H1 (cell line): ENCODE data around the gene TRMT10B. TPM values are rescaled to one million over a fixed set of nuclear protein-coding genes. Genes with fewer than 3 reads are reported as not detected.

Experiments
- CEBPB ChIP-seq: IDR thresholded peaks from 2 replicates; pipeline ENCODE4 v1.6.1; 2012; ENCODE audit warnings: low read depth, low read length
- EP300 ChIP-seq, 2 experiments: IDR thresholded peaks; 1 replicate in 1 of 2; 2 replicates in 1 of 2; pipeline ENCODE4 v1.6.1; 2011 to 2012; ENCODE audit warnings: low read depth in 2 of 2, low read length in 2 of 2, mild to moderate bottlenecking in 2 of 2, borderline replicate concordance in 1 of 2, inconsistent platforms in 1 of 2, moderate library complexity in 1 of 2
- RNF2 ChIP-seq: fragments of 200-900, 300-1000 bp; sonication (generic); IDR thresholded peaks from 2 replicates; pipeline ENCODE4 v1.7.1; 2016; ENCODE audit warnings: borderline replicate concordance, low read depth, mild to moderate bottlenecking, antibody characterized with exemption, low read length; ENCODE audit not compliant: poor library complexity, severe bottlenecking; ENCODE audit errors: missing control alignments
- SIN3A ChIP-seq, 2 experiments: IDR thresholded peaks in 1 of 2; conservative IDR thresholded peaks in 1 of 2; 2 replicates each; pipeline ENCODE4 v1.6.1; 2011 to 2012; ENCODE audit warnings: low read length in 2 of 2, improper control_type of control experiment in 1 of 2, low read depth in 1 of 2, mild to moderate bottlenecking in 1 of 2
- TAF1 ChIP-seq: IDR thresholded peaks from 2 replicates; pipeline ENCODE4 v1.6.1; 2011; ENCODE audit warnings: mild to moderate bottlenecking, low read depth, low read length
- TEAD4 ChIP-seq: IDR thresholded peaks from 2 replicates; pipeline ENCODE4 v1.6.1; 2012; ENCODE audit warnings: low read depth, low read length, inconsistent platforms, mixed read lengths
- YY1 ChIP-seq: IDR thresholded peaks from 2 replicates; pipeline ENCODE4 v1.6.1; 2011; ENCODE audit warnings: low read depth, mild to moderate bottlenecking, low read length
- polyA plus RNA-seq, 7 experiments: library from polyadenylated mRNA; depleted of rRNA in 3 of 7; stranded (reverse) in 5 of 7; unstranded in 2 of 7; fragments of >200 nt in 5 of 7; fragments of 200-250 nt in 2 of 7; gene quantifications; 1 replicate in 5 of 7; 2 replicates in 1 of 7; 4 replicates in 1 of 7; pipeline versions ENCODE4 v1.2.1 to v1.2.3, GENCODE V29; 2011 to 2013; ENCODE audit warnings: missing spikeins in 2 of 7, mixed read lengths in 2 of 7
- total RNA-seq: library from RNA; stranded (reverse); fragmentation: NEBNext Ultra II Directional; extraction: Animal tissue kit (Norgen Biotek cat#: 25700); gene quantifications from 2 replicates; pipeline ENCODE4 v1.2.1, GENCODE V29; 2021
- TF ChIP-seq, protein P1 (sequence below), 3 experiments: IDR thresholded peaks; 1 replicate in 2 of 3; 2 replicates in 1 of 3; pipeline versions ENCODE4 v1.5.1 to v1.6.1; 2011; ENCODE audit warnings: low read length in 3 of 3, mild to moderate bottlenecking in 3 of 3, inconsistent platforms in 2 of 3, low read depth in 1 of 3, moderate library complexity in 1 of 3; ENCODE audit not compliant: insufficient read depth in 1 of 3; ENCODE audit errors: control extremely low read depth in 1 of 3

Gene TRMT10B
- total and polyA plus RNA-seq, 2 of the 8 experiments (the other 6 are each of a cell fraction or from before 2014, with no cell fraction given): 2.4 to 4.5 TPM

GRCh38 chr9:37740631-37741328 is 12.8 kb upstream of the TRMT10B start (continued):
- TF ChIP-seq, protein P1, sequence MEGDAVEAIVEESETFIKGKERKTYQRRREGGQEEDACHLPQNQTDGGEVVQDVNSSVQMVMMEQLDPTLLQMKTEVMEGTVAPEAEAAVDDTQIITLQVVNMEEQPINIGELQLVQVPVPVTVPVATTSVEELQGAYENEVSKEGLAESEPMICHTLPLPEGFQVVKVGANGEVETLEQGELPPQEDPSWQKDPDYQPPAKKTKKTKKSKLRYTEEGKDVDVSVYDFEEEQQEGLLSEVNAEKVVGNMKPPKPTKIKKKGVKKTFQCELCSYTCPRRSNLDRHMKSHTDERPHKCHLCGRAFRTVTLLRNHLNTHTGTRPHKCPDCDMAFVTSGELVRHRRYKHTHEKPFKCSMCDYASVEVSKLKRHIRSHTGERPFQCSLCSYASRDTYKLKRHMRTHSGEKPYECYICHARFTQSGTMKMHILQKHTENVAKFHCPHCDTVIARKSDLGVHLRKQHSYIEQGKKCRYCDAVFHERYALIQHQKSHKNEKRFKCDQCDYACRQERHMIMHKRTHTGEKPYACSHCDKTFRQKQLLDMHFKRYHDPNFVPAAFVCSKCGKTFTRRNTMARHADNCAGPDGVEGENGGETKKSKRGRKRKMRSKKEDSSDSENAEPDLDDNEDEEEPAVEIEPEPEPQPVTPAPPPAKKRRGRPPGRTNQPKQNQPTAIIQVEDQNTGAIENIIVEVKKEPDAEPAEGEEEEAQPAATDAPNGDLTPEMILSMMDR (IDR thresholded peaks at IDR 0.05; ENCODE audit: control extremely low read depth in 1 of 3, insufficient read depth in 1 of 3, low read depth in 1 of 3, low read length in 3 of 3): no peak
- TF ChIP-seq EP300 (IDR thresholded peaks at IDR 0.05; ENCODE audit: borderline replicate concordance in 1 of 2, low read depth in 2 of 2, low read length in 2 of 2): no peak
- TF ChIP-seq RNF2: no peak
- TF ChIP-seq CEBPB: no peak
- no peak for TF ChIP-seq TAF1
- TF ChIP-seq YY1: no peak
- no peak for TF ChIP-seq TEAD4
- TF ChIP-seq SIN3A (conservative IDR thresholded peaks at IDR 0.05 in 1 of 2, IDR thresholded peaks at IDR 0.05 in 1 of 2; ENCODE audit: low read depth in 1 of 2, low read length in 2 of 2): no peak
